HG02840 (cell line): ENCODE data around the gene CCDC134.
A peak's percentile ranks its signal among the peaks of the same experiment; 100 is the strongest.
"Not testable (repeated sequence)": the region's sequence is repeated elsewhere in the genome, so short reads cannot be mapped to it uniquely, and the experiment has no call there.

ENCODE experiments used
- ATAC-seq: cut with Tn5 transposase; IDR thresholded peaks from one replicate; pipeline ENCODE4 v1.9.1; 2021; ENCODE audit warnings: mild to moderate bottlenecking, moderate library complexity, moderate number of reproducible peaks; ENCODE audit not compliant: unreplicated experiment, low FRiP score

The CCDC134 gene

DNA sequence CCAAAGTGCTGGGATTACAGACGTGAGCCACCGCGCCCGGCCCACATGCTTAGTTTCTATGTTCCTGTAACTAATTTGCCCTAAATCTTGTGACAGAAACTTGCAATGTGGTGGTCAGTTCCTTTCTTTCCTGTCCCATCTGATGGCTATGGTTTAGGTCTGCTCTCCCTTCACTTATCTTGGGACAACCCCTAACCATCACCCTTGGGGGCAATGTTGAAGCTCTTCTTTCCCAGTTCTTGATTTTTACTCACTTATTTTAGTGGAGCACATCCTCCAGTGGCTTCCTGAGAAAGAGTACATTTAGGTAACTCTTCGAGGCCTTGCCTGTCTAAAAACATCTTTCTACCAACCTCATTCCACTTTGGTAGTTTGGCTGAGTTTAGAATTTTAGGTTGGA is 39.7 kb downstream of the CCDC134 start:
- ATAC-seq, result no peak

DNA sequence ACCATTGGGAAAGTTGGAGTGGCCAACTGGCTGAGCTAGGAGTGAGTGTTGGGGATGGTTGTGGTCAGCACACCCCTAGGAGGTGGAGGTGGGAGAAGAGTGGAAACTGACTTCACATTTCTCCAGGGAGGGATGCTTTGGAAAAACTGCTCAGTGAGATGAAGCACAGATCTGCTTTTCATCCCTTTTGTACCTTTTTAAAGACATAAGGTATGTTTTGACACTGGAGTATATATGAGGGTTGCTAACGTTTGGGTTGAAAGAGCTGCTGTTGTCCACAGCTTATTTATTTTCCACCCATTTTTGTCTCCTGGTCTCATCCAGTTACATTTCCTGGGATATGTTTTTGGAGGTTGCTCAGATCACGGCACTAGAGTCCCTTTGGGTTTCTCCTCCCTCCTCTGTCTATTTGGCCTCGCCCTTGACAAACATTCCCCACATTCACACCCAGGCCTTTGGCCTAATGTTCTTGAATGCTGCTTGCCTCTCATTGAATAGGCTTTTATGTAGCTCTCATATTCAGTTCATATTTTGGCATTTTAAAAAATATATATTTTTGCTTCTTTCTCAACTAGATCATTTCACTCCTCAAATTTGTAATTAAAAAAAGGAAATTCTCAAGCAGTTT is 40.7 kb downstream of the CCDC134 start:
- ATAC-seq, result no peak

- ATAC-seq, result no peak
Observed at GRCh38 chr22:41842996-41843970, 42.8 kb downstream of the CCDC134 start.

DNA sequence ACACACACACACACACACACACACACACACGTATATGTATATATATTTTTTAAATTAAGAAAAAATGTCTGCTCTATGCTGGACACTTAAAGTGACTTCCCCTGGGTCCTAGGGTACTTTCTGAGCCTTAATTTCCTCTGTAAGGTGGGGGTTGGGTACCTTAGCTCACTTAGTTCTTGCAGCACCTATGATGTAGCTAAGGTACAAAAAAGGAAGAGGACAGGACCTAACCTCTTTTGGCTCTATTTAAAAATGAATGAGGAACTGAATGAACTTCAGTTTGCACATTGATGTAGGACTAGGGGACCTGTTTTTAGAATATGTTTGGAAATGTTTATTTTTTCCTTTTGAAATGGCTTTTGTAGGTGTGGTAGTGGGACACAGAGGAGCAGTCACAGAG is 43.6 kb downstream of the CCDC134 start:
- ATAC-seq, result no peak

DNA sequence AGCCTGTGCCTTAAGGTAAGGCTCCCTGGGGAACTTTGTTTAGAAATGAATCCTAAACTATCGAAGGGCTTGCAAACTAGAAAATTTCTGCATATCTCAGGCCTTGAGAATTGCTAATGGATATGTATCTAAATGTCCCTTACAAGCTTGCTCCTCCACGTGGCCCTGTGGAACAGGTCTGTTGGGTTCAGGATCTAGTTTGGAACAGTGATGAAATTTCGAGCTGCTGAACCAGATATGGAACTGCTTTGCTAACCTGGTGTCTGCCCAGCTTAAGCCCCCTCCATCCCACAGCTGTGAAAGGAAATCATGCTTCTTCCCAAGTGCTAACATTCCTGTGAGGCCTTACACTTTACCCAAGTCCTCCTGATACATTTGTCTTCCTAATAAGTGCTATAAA is 44.0 kb downstream of the CCDC134 start:
- no peak for ATAC-seq

- no peak for ATAC-seq
Observed at GRCh38 chr22:41845380-41846267, 45.1 kb downstream of the CCDC134 start.

DNA sequence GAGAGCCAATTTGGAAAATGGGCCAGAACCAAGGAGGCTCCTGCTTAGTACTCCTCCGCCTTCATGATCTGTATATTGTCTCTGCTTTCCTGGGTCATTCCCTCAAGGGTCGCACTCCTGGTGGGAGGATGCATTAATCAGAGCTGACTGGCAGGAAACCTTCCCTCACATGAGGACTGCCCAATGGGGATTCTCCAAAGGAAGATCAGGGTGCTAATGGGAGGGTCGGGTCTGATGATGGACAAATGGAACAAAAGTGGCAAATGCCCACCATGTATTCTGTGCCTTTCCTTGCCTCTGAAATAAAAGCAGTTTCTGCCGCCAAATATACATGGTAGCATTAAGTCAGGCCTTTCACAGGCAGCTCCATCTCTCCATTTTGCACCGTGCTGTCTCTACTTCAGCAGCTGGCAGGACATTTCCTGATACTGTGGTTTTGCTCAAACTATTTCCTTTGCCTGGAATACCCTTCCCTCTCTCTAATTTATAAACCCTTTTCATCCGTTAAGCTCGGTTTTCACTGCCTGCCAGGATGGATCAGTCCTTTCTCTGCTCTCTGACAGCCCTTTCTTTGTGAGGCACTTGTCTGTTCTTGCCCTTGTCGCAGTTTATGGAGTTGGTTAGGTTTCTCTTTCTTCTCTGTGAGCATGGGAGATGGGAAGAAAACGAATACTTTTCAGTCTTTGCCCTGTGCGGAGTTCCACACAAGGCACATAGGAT is 45.9 kb downstream of the CCDC134 start:
- ATAC-seq, result no peak

DNA sequence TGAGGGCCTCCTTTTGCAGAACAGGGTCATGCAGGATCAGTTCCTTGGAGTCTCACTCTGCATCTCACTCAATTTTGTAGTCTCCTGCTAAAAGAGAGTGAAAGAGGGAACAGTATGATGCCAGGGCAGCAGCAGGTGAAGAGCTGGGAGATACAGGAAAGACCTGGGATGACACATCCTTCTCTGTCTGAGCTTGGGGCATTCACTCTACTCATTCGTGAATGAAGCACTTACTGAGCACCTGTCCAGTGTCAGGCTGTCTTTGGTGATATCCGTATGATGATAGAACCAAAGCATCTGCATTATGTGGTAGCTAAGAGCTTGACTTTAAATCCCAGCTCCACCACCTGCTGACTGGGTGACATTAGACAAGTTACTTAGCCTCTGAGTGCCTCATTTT is 46.8 kb downstream of the CCDC134 start:
- no peak for ATAC-seq

DNA sequence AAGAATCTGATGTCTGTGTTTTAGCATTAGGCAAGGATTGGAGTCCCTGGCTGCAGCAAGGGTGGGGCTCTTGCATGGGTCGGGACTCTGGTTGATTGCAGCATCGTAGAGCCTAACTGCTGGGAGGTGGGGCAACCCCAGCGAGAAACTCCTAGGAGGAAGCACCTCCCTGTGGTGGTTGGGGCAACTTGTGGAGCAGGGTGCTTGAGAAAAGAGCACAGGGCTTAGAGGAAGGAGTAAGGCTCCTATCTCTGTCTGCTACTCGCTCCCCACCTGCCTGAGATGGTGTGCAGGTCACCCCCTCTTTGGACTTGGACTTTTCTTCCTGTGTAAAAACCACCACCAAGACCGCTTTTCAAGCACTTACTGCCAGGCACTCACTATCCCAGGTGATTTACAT is 48.0 kb downstream of the CCDC134 start:
- no peak for ATAC-seq

DNA sequence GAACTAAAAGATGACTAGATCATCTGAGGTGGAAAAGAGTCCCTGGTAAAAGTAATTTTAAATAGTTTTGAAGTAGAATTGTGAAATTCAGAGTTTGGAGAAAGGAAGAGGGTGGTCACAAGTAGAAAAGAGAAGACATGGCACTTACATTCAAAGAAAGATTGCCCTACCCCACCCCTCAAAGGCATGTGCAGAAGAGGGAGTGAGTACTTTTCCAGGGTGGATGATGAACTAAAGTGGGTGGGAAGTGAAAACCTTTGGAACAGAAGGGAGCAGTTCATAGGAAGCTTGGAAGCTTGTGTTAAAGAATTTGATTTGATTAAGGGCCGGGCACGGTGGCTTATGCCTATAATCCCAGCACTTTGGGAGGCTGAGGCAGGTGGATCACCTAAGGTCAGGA is 56.0 kb downstream of the CCDC134 start:
- ATAC-seq, result no peak

DNA sequence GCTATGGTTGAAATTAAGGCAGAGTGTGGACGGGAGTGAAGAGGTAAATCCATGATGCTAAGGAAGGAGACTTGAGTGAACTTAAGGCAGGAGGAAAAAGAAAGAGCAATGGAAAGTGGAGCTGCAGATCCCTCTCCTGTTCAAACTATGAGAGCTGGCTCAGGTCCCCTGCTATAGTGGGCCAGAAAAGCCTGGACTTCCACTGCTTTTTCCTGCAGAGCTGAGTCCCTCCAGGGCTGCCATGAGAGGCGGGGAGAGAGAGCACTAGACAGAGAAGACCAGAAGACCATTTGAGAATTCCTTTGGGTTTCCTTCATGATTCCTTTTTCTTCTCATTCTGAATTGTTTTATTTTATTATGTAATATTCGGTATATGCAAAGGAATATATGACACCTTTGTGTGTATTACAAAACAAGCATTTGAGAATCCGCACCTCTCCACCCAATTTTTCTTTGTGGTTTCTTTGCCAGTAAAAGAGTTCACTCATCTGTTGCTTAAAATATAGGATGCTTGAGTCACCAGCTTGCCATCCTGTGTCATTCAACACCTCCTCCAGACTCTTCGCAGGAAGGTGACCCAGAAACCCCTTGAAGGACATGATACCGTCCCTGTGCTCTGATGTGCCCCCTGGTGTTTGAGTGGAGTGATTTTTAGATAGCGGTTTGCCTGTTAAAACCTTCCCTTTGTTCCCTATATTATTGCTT is 56.8 kb downstream of the CCDC134 start:
- no peak for ATAC-seq

- no peak for ATAC-seq
Observed at GRCh38 chr22:41857860-41858199, 57.4 kb downstream of the CCDC134 start.

GRCh38 chr22:41862160-41862529 is 61.7 kb downstream of the CCDC134 start:
- ATAC-seq, result peak; percentile 50

DNA sequence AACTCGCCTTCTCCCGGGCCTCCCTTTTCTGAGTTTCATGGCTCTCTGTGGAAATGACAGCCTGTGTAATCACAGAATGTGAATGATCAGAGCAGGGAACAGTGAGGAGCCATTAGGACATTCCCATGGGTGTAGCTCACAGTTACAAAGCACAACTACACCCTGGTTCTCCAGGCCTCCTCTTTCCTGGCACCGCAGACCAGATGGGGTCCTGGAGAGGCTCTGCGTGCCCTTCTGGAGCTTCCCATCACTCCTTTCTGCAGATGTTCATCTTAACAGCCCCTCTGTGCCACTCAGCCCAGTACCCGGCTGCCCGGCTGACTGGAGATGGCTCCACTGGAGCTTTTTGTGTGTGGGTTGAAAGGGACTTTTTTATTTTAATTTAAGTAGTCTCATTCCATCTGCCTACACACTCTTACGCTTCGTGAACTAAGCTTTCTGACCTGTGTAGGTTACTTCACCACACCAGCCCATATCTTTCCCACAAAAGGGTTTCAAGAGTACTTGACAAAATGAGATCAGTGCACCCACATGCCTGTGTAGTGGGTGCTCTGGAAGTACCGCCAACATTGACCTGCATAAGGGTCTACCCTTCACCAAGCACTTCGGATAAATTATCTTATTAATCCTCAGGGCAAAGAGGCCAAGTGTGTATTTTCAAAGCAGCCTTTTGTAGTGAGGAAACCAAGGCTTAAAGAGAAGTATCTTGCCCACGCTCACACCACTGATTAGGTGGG is 62.2 kb downstream of the CCDC134 start:
- ATAC-seq, result peak; percentile 51

GRCh38 chr22:41863472-41863871 is 63.0 kb downstream of the CCDC134 start:
- no peak for ATAC-seq

GRCh38 chr22:41868556-41868955 is 68.1 kb downstream of the CCDC134 start:
- no peak for ATAC-seq

DNA sequence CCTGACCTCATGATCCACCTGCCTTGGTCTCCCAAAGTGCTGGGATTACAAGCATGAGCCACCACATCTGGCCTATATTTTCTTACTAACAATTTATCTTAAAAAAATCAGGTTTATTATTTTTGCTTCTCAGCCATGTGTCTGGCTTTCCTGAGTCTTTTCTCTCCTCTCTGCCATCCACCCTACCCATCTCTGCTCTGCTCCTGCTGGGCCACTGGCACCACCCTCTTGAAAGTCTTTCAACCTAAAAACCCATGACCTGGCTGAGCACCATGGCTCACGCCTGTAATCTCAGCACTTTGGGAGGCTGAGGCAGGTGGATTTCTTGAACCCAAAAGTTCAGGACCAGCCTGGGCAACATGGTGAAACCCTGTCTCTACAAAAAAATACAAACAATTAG is 69.6 kb downstream of the CCDC134 start:
- not testable (repeated sequence) for ATAC-seq

GRCh38 chr22:41870786-41871185 is 70.3 kb downstream of the CCDC134 start:
- no peak for ATAC-seq

GRCh38 chr22:41873391-41873790 is 72.9 kb downstream of the CCDC134 start:
- ATAC-seq, result no peak
